ENCODE results near the gene TSPAN6.

TSPAN6 gene

DNA sequence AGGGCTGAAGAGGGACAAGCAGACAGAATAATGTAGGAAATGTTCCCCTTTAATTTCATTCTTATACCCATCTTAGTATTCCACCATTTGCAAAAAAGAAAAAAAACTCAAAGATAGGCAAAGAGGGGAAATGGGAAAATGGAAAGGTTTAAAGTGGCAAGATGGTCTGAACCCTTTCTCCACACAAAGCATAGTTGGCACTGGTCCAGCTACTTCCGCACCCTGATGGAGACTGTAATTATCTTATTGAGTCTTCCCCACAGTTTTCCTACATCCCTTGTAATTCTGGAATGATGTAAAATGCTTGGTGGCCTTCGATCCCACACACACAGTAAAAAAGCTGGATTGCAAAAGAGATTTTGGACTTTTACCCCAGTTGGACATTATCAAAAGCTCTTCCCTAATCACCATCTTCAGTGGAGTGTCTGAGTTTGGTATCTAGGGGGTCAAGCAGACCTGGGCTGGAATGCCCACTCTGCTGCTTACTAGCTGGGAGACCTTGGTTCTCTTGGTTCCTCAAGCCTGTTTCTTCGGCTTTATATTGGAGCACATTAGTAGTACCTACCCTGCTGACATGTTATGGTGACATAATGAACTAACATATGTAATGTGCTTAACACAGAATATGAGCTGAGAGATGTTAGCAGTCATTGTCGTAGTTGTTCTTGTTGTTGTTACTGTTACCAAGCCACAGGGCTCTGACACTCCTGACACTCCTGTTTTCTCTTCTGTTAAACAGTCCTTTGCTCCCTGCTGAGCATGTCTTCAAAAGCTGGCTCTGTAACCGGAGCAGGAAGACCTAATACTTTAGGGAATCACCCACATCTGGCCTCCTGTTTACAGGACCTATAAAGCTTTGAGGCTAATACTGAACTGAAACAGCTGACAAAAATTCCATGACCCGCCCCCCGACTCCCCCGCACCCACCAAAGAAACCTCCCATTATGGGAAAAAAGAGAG, 12.1 kb upstream of the TSPAN6 start:
- DNase-seq: no peak

DNA sequence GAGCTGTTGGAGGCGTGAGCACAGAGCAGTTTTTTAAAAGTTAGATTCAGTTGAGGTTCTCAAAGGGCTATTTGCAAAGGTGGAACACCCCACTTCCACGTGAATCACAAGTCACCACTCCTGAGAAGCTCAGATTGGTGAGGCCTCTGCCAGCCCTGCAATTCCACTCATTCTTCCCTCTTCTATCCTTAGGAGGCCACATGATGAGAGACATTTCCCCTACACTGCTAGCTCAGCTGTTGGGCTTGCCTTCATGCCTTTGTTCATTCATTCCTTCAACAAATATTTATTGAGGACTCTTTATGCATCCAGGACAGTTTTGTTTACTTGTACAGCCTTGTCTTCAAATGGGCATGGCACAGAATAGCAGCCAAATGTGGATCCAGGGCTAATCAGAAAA, 11.1 kb upstream of the TSPAN6 start:
- no peak for DNase-seq

DNA sequence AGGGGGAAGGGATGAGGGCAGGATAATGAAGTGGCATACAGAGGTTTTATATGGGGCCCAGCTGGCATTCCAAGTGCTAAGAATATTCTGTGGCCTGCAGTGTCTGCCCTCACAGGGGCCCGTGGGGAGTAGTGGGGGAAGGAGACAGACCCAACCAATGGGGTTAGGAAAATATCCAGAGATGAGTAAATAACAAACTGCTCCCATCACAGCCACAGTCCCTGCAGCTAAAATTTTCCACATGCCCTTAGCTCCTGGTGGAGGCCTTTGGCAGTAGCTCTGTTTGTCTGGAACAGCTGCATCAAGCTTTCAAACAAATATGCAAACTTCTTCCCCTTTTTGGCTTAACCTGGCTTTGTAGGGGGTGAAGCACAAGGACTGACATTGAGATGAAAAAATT, 10.5 kb upstream of the TSPAN6 start:
- DNase-seq: no peak

DNA sequence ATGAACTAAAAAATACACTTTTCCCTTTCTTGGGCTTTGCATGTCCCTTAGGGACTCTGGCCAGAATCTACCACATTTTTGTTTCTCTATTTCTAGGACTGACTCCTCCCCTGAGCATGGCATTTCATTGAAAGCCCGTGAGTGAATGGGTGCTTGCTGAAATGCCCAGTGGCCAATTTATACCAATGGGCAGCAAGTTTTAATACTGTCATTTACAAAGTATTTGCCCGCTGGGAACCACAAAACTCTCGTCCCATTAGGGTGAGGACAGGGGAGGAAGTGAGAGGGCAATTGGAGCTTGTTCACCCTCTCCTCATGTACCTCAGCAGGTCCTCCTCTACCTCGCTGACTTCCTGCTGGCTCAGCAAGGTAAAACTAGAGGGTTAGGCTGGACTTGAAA, 8.5 kb upstream of the TSPAN6 start:
- no peak for DNase-seq

DNA sequence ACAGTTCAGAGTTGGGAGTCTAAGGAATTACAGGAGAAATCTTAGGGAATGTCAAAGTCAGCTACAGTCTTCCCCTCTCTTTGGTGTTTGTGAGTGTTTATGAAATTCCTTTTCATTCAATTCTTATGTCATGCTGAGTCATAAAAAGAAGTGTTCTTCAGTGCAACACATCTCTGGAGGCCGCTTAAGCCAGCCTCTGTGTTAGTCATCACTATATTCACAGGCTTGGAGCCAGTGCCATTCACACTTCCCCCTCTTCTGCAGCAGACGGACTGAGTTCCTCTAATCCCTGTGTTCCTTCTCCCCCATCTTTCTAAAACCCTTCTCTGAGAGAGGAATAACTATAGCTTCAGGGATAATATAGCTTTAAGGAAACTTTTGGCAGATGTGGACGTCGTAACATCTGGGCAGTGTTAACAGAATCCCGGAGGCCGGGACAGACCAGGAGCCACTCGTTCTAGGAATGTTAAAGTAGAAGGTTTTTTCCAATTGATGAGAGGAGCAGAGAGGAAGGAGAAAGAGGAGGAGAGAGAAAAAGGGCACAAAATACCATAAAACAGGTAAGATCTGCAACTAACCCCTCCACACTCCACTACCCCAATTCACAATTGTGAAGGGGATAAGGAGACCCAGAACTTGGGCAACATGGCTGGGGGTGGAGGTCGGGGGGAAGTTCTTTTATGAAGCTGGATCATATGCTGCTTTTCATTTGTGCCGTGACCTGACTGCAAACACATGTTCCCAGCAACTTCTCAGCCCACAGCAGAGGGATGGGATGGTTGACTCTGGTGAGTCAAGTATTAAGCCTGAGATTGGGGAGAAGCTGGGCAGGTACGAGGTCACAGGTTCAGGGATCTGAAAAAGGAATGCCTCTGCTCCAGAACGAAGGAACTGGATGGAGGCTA, 7.6 kb upstream of the TSPAN6 start, which contains the start of gene SRPX2:
Gene SRPX2, plus strand, starts transcription at position 244 of the 905 bp plus-strand sequence. CDS start 2,124 bp downstream, outside the sequence.
- peak in 28 of 58 donors; percentile 0 to 47 (median 4) for DNase-seq

DNA sequence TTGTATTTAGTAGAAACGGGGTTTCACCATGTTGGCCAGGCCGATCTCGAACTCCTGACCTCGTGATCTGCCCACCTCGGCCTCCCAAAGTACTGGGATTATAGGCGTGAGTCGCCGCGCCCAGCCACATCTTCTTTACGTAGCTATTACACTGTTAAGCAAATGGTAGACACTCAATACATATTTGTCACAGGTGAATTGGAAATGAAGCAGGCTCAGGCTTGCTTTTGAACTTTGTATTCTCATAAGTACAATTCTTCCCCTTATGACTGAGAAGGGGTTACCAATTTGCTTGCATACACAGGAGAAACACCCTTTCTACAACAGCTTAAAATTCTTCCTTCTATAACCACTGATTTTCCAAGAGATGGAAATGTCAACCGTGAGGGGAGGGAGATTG, 6.6 kb upstream of the TSPAN6 start:
- no peak for DNase-seq

DNA sequence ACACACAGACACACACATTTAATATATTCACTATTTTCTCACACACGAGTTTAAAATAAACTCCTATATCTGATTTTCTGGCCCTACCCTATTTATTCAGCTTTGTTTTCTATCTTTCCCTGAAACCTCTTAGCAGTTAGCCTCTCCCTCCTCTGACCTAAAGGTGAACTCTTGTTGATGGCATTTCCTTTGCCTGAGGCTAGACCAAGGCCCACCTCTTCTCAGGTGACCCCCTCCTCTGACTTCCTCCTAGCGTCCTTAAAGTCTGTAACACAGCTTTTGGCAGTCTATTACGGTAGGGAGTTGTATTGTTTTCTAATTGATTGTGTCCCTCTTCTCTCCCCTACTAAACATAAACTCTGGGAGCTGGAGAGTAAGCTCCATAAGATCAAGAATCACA, 5.7 kb upstream of the TSPAN6 start:
- no peak for DNase-seq

DNA sequence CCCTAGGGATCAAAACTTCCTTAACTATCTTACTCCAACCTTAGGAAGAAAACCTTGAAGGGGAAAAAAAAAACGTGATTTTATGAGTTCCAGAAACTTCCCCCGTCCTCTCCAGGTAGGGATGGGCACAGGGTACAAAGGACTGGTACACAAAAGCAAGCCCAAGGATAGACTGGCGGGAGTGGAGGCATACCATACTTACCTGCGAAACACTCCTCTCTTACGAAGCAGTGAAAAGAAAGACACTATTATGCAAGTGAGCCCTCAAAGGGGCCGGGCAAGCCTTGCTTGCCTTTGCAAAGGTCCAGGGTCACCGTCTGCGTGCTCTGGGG, 651 bp downstream of the TSPAN6 start:
- DNase-seq: peak in 1 of 58 donors; percentile 0

DNA sequence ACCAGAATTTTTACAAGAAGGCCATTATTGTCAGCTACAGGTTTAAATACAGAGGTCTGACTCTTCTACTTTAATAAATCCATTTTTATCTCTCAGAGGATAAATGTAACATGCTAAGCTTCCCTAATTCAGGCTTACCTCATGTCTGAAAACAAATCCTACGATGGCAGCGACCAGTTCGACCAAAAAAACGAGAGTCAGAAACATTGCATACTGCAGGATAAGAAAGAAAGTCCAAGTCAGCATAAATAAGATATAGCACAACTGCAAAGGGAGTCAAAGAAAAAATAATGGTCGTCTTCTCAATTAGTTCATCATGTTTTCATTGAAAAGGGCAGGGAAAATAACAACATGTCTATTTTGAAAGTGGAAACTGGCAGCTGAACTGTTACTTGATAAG, 1.6 kb downstream of the TSPAN6 start:
- DNase-seq: no peak

DNA sequence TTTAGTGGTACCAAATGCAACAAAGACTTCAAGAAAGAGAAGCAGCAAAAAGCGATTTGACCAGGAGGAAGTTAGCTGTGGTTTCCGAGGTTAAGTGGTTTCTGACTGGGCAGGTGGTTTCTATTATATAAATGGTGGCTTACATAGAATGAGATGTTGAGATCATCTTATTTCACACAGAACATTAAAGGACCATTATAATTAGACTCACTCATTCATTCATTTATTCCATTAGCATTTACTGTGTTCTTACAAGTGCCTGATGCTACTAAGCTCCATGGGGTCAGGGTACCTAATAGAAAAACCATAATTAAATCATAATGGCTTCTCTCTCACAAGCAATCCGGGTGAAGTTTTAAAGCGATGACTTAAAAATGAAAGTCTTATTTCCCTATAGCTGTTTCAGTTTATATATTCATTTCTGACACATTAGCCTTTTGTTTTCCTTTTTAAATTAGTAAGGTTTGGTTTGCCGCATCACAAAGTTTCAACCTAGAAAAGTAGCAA, 10.6 kb downstream of the TSPAN6 start:
- DNase-seq: no peak

DNA sequence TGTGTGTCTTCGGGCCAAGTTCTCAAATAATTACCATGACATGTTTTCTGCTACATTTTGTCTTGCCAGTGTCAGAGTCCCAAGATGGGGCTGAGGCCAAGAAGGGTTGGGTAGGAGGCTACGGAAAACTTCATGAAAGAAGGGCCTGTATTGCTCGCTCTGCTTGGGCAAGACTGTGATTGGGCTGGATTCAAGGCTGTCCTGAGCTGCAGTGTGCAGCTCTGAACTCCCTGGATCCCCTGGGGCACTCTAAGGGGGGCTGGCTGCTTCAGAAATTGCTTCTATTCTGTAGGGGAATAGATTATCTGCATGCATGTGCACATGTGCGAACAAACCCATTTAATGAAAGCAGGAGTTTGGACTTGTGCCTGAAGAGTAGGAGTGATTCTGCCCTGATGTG, 13.6 kb downstream of the TSPAN6 start:
- DNase-seq: no peak

DNA sequence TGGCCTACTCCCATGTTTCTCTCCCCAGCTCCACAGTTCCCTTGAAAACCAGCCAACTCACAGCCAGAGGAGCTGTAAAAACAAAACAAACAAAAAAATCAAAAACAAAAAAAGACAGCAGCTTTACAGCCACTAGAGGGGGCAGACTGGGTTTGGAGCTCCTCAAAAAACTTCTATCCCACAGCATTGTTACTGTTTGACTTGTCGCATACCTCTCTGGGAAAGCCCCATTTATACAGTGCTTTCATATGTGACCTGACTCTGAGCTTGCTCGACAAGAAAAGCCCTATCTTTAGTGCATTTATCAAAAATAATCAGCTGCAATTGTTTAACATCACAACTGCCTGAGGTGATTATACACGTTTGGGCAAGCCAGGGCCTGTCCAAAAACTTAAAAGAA, 21.6 kb downstream of the TSPAN6 start:
- DNase-seq: no peak

DNA sequence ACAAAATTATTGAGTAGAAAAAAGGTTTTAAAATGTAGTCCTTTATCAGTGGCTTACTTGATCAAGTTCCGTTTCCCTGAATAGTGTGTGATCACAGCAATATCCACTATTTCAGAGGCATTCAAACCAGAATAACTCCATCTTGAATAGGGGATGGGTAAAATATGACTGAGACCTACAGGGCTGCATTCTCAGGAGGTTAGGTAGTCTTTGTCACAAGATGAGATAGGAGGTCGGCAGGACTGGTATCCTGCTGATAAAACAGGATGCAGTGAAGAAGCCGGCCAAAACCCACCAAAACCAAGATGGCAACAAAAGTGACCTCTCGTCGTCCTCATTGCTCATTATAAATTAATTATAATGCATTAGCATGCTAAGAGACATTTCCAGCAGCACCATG, 24.7 kb downstream of the TSPAN6 start:
- no peak for DNase-seq

DNA sequence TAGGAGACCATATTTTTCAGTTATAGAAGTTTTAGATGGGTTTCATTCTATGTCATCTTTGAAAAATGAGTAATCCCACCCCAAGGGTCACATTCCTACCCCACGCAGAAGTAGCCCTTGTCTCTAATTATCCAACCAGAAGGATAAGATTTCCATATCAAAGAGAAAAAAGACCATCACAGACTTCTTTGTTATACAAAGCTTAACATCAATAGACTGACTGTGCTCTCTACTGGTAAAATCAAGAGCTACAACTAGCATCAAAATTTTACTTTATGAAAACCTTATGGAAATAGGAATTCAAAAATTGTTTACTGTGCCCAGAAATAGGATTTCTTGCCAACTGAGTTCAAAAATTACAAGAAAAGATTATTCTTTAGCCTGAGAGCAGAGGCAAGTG, 27.0 kb downstream of the TSPAN6 start:
- no peak for DNase-seq

DNA sequence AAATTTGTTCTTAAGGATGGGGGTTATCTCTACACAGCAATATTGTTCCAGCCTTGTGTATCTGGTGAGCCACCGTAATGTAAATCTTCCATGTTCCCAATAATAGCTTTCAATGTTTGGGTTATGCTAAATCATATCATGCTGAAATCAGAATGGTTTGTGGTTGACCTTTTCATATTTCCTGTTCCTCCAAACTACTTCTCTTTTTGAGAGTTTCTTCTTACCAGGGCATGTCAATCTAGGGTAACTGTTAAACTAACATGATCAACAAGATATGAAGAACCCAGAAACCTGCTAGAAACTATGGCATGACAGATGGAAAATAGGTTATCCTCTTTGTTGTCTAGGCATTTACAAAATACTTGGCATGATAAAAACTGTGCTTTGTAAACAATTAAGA, 29.9 kb downstream of the TSPAN6 start:
- DNase-seq: no peak

DNA sequence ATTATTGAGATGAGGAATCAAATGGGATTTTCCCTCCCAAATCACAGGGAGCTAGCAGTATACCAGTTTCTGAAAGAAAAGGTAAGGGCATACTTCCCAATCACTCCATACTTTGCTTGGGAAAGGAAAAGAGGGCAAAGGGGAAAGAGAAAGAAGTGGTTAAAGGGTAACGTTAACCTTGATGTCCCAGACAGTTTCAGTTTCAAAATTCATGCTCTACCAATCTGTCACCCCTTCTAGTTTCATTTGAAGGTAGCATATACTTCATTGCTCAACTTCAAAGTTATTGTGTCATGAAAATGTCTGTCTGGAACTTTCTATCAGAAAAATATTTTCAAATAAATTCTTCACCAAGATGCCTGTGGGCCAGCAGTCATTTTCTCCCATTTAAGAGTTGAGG, 35.8 kb downstream of the TSPAN6 start:
- DNase-seq: no peak

DNA sequence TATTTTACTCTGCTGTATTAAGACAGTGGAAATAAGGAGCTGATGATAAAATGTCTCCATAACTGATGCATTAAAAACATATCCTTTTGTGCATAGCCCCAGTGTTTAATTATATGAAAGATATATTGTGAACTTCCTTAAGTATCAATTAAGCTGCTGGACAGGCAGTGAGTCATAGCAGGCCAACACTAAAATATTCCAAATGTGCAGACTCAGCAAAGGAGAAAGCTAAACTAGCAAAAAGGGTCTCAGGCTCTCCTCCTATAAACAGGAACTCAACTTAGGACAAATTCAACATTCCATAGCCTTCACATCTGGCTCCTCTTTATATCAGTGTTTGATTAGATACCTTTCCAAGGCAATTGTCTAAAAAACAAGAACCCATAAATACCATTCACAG, 36.3 kb downstream of the TSPAN6 start:
- no peak for DNase-seq

DNA sequence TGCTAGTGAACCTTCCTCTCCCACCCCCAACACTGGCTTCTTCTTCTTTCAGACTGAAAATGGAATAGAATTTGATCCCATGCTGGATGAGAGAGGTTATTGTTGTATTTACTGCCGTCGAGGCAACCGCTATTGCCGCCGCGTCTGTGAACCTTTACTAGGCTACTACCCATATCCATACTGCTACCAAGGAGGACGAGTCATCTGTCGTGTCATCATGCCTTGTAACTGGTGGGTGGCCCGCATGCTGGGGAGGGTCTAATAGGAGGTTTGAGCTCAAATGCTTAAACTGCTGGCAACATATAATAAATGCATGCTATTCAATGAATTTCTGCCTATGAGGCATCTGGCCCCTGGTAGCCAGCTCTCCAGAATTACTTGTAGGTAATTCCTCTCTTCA, 37.1 kb downstream of the TSPAN6 start:
- DNase-seq: no peak

DNA sequence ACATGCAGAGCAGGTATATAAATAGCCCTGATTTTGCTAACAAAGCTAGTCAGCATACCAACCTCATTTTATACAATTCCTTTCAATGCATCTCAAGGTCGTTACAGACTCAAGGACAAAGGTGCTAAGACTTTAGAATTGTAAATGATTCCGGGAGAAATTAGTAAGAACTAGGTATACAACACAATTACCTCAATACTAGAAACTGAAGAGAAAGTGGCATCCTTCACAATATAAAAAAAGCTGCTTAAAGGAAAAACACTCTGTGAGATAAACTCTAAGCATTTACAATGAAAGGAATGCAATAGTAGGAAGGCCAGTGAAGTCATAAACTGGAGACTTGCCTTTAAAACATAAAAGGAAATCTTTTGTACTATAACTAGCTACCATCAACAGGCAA, 40.0 kb downstream of the TSPAN6 start:
- DNase-seq: no peak

DNA sequence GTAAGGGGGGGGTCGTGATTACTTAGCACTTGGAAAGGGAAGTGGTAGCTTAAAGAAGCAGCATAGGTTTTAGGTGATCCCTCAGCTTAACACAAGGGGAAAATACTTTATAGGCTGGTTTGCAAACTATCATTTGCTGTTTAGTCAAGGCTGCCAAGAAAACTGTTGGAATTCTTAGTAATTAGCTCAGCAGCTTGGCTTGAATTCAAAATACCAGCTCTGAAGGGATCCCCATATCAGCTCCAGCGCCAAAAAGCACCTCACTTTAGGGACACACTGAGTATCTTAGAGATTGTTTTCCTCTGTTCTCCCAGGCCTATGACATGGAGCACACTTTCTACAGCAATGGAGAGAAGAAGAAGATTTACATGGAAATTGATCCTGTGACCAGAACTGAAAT, 43.0 kb downstream of the TSPAN6 start:
- DNase-seq: no peak

DNA sequence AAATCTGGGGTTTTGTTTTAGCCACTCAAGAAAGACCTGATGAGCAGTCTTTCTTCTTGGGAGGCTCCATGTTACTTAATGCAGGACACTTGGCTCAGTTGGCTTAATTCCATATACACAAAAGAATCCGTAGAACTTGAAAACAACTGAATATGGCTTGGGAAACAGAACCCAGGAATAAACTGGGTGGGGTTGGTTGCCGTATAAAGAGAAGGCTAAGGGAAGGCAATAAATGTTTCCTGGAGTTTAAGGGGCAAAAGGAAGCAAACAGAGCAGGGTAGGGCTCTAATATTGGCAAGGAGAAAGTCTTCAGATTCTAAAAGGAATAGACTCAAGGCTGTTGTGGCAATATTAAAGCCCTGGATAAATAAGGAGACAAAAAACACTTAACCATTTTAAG, 43.5 kb downstream of the TSPAN6 start:
- DNase-seq: no peak
